Erythroblast (primary cell): ENCODE measurements around the gene CHST2.

Experiments used
- GATA1 ChIP-seq: IDR thresholded peaks from 2 replicates; pipeline ENCODE4 v1.6.1; 2011; ENCODE audit warnings: low read depth, mild to moderate bottlenecking, control low read depth, low read length, moderate library complexity
- POLR2A ChIP-seq: IDR thresholded peaks from 2 replicates; pipeline ENCODE4 v1.6.1; 2011; ENCODE audit warnings: mild to moderate bottlenecking, low read length

GRCh38 chr3:143134471-143134870, 14.9 kb downstream of the CHST2 start:
- TF ChIP-seq POLR2A (no peak), GATA1 (no peak)
